ENCODE data around the gene KPNA1.

KPNA1 gene

DNA sequence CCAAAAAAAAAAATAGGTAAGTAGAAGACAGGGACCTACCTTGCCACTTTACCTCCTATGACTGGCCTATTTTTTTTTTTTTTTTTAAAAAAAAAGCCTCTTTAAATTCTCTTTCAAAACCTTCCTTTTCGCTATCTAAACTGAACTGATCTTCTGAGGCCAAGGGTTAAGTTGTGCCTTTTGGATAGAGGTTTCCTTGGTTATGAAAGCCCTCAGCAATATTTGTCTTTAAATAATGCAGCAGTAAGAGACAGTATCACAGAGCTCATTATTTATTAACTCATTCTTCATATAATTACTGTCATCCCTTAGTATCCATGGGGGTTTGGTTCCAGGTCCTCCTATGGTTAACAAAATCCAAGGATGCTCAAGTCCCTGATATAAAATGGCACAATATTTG is 140.7 kb downstream of the KPNA1 start:
- DNase-seq: no peak
